Chondrocyte (in vitro differentiated cells): ENCODE data around the gene RUBCN. TPM values are rescaled to one million over a fixed set of nuclear protein-coding genes. Genes with fewer than 3 reads are reported as not detected.

ENCODE experiments used
- DNase-seq: peaks from one replicate; pipeline ENCODE4 v3.0.0; 2021; ENCODE audit warnings: mixed read lengths, low spot score
- H3K27ac Mint-ChIP-seq: one replicate; pipeline ENCODE4 v1.8.0; 2021; ENCODE audit warnings: mild to moderate bottlenecking, moderate library complexity, mixed read lengths; ENCODE audit not compliant: unreplicated experiment
- H3K27me3 Mint-ChIP-seq: 2 replicates; pipeline ENCODE4 v1.8.0; 2021; ENCODE audit warnings: low read depth, mixed read lengths
- H3K36me3 Mint-ChIP-seq: 2 replicates; pipeline ENCODE4 v1.8.0; 2021; ENCODE audit warnings: low read depth, mixed read lengths
- H3K4me1 Mint-ChIP-seq: 2 replicates; pipeline ENCODE4 v1.8.0; 2021; ENCODE audit warnings: low read depth, mild to moderate bottlenecking, mixed read lengths
- H3K4me3 Mint-ChIP-seq: one replicate; pipeline ENCODE4 v1.8.0; 2021; ENCODE audit warnings: mild to moderate bottlenecking, moderate library complexity, mixed read lengths; ENCODE audit not compliant: unreplicated experiment
- H3K9me3 Mint-ChIP-seq: 2 replicates; pipeline ENCODE4 v1.8.0; 2021; ENCODE audit warnings: low read depth, mixed read lengths
- CTCF ChIP-seq: fragments of 200-600 bp; sonication (generic); IDR thresholded peaks from 2 replicates; pipeline ENCODE4 v1.5.0; 2021; ENCODE audit warnings: antibody characterized with exemption, mild to moderate bottlenecking, moderate library complexity
- total RNA-seq: library from RNA; stranded (reverse); gene quantifications from 3 replicates; pipeline ENCODE4 v1.2.1, GENCODE V29; 2021

RUBCN gene
- total RNA-seq, 1 donor from 2014 or later, result 31.2 TPM

GRCh38 chr3:197686899-197687298, 49.8 kb downstream of the RUBCN start:
- no peak for TF ChIP-seq CTCF
- H3K27me3 Mint-ChIP-seq, result no peaks in the 10 kb centered on the region
- no peak overlapping the region for H3K4me3 Mint-ChIP-seq
- H3K9me3 Mint-ChIP-seq, result no peaks in the 10 kb centered on the region
- H3K4me1 Mint-ChIP-seq, result no peaks in the 10 kb centered on the region
- no peak for DNase-seq
- no peak overlapping the region for H3K27ac Mint-ChIP-seq
- peaks cover 32% of the 10 kb centered on the region for H3K36me3 Mint-ChIP-seq

GRCh38 chr3:197685546-197685945, 51.2 kb downstream of the RUBCN start:
- no peaks in the 10 kb centered on the region for H3K27me3 Mint-ChIP-seq
- H3K4me1 Mint-ChIP-seq, result no peaks in the 10 kb centered on the region
- H3K36me3 Mint-ChIP-seq, result peaks cover 31% of the 10 kb centered on the region
- no peaks in the 10 kb centered on the region for H3K9me3 Mint-ChIP-seq
- no peak overlapping the region for H3K4me3 Mint-ChIP-seq
- no peak overlapping the region for H3K27ac Mint-ChIP-seq
- TF ChIP-seq CTCF, result no peak
- DNase-seq, result no peak

DNA sequence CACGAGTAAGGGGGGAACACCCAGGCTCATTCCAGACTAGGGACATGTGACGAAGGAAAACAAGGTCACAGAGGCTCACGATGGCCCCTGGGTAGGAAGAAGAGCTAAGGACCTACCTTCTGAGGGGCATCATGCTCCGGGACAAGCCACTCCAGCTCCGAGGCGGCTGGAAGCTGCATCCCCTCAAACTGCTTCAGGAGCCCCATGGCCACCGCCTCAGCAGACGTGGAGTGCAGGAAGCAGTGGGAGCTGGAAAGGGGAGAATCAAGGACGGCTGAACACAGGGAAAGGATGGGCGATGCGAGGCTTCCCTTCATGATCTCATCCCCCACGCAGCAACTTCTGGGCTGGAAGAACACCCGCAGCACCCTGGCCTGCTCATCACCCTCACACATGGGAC, 53.5 kb downstream of the RUBCN start:
- no peak overlapping the region for H3K27ac Mint-ChIP-seq
- H3K27me3 Mint-ChIP-seq, result no peaks in the 10 kb centered on the region
- no peaks in the 10 kb centered on the region for H3K9me3 Mint-ChIP-seq
- no peak overlapping the region for H3K4me3 Mint-ChIP-seq
- no peak for TF ChIP-seq CTCF
- peaks cover 23% of the 10 kb centered on the region for H3K36me3 Mint-ChIP-seq
- no peaks in the 10 kb centered on the region for H3K4me1 Mint-ChIP-seq
- no peak for DNase-seq

GRCh38 chr3:197682713-197683112, 54.0 kb downstream of the RUBCN start:
- H3K4me1 Mint-ChIP-seq, result no peaks in the 10 kb centered on the region
- no peaks in the 10 kb centered on the region for H3K27me3 Mint-ChIP-seq
- TF ChIP-seq CTCF, result no peak
- H3K4me3 Mint-ChIP-seq, result no peak overlapping the region
- no peak for DNase-seq
- H3K27ac Mint-ChIP-seq, result no peak overlapping the region
- H3K36me3 Mint-ChIP-seq, result peaks cover 21% of the 10 kb centered on the region
- H3K9me3 Mint-ChIP-seq, result no peaks in the 10 kb centered on the region

DNA sequence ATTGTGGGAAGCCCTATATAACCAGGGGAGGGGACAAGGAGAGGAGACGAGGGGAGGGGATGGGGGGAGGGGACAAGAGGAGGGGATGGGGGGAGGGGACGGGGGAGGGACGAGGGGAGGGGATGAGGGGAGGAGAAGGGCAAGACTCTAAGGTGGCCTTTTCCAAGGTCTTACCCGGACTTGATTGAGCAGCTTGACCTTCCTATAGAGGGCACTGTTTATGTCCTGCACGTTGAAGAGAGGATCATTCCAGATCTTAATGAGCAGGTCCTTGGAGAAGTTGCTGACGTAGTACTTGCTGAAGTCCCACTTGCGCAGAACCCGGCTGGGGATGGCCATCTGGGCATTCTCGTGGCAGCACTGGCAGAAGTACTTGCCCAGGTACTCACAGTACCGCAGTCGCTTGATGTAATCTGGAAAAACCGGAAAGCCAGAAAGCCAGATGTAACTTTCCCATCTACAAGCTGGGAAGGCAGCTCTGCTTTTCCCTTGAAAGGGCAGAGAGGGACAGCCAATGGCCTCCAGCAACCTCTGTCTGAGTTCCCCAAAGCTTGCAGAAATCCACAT, 55.7 kb downstream of the RUBCN start:
- H3K4me3 Mint-ChIP-seq, result no peak overlapping the region

More for the DNA sequence above, 55.7 kb downstream of the RUBCN start:
- Mint-ChIP-seq H3K9me3 (no peaks in the 10 kb centered on the region), H3K36me3 (peaks cover 23% of the 10 kb centered on the region), H3K27me3 (no peaks in the 10 kb centered on the region), H3K27ac (no peak overlapping the region), H3K4me1 (no peaks in the 10 kb centered on the region)
- TF ChIP-seq CTCF, result no peak
- DNase-seq, result no peak
